ENCODE measurements around the gene NTSR1.

Gene NTSR1

DNA sequence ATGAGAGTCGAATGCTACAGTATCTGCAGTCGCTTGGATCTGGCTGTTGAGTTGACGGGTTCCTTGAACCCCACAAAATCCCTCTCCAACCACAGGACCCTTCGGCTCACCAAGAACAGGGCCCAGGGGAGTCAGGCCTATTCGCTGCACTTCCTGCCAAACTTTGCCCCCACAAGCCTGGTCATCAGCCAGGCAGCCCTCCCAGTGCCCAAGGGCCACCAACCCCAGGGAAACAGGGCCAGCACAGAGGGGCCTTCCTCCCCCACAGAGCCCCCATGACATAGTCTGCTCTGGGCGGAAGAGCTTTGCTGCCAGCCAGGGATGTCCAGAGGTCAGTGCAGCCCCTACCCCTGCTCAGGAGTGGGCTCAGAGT lies 53.1 kb downstream of the NTSR1 start:
- TF ChIP-seq, protein P1, sequence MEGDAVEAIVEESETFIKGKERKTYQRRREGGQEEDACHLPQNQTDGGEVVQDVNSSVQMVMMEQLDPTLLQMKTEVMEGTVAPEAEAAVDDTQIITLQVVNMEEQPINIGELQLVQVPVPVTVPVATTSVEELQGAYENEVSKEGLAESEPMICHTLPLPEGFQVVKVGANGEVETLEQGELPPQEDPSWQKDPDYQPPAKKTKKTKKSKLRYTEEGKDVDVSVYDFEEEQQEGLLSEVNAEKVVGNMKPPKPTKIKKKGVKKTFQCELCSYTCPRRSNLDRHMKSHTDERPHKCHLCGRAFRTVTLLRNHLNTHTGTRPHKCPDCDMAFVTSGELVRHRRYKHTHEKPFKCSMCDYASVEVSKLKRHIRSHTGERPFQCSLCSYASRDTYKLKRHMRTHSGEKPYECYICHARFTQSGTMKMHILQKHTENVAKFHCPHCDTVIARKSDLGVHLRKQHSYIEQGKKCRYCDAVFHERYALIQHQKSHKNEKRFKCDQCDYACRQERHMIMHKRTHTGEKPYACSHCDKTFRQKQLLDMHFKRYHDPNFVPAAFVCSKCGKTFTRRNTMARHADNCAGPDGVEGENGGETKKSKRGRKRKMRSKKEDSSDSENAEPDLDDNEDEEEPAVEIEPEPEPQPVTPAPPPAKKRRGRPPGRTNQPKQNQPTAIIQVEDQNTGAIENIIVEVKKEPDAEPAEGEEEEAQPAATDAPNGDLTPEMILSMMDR (IDR thresholded peaks at IDR 0.05; ENCODE audit: borderline replicate concordance, insufficient read depth, low read depth, low read length): no peak
- no peak overlapping the region for H3K4me3 ChIP-seq (ENCODE audit: low read depth, low read length)

DNA sequence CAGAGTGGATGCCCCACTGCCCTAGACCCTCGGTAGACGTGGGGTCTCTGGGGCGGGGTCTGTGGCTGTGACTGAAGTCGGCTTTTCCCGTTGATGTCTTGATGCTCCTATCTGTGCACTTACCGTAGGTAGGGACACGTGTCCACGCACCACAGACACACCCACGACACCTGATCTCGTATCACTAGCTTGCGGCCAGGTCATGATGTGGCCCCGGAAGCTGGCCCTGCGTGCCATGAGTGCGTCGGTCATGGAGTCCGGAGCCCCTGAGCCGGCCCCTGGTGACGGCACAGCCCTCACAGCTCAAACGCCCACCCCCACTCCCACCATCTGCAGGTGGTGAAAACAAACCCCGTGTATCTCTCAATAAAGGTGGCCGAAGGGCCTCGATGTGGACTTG lies 53.7 kb downstream of the NTSR1 start:
- TF ChIP-seq, protein P1 (IDR thresholded peaks at IDR 0.05; ENCODE audit: borderline replicate concordance, insufficient read depth, low read depth, low read length): no peak

DNA sequence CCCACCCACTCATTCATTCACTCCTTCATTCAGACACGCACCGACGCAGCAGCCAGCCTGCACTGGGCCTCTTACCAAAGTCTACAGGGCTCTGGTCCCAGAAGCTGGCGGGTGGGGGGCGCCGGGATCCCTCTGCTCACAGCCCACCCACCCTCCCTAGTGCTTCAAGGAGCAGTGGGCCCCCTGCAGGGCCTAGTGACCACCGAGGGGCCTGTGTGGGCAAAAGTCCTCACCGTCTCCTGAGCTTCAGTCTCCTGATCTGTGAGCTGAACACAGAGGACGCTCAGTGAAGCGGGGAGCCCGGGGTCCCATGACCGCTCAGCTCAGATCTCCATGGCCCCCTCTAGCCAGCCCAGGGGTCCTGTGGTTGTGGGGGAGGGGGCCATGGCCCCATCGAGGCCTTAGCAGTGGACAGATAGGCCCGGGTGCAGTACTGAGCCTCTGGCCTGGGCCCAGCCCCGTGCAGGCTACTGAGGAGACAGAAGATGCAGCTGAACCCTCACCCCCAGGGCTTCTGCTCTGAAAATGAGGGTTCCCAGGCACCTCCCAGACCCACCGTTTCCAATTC lies 54.2 kb downstream of the NTSR1 start:
- no peak overlapping the region for H3K4me3 ChIP-seq (ENCODE audit: low read depth, low read length)
- TF ChIP-seq, protein P1 (IDR thresholded peaks at IDR 0.05; ENCODE audit: borderline replicate concordance, insufficient read depth, low read depth, low read length): no peak

More for the DNA sequence above, 53.7 kb downstream of the NTSR1 start:
- no peak overlapping the region for H3K4me3 ChIP-seq (ENCODE audit: low read depth, low read length)

DNA sequence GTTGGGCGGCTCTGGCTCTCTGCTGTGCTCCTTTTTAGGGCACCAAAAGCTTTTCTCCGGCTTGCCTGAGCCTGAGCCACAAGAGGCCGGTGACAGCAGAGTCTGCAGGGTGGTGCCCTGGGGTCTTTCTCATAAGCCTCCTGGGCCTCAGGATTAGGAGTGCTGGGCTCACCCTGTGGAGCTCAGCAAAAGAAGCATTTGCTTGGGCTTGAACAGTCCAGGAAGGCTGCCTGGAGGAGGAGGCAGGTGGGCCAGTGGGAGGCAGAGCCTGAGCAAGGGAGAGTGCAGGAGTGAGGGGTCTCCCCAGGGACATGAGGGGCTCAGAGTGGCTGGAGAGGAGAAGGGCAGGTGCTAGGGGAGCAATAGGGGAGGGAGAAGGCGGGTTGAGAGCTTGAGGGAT lies 54.8 kb downstream of the NTSR1 start:
- no peak overlapping the region for H3K4me3 ChIP-seq (ENCODE audit: low read depth, low read length)
- TF ChIP-seq, protein P1 (IDR thresholded peaks at IDR 0.05; ENCODE audit: borderline replicate concordance, insufficient read depth, low read depth, low read length): no peak

DNA sequence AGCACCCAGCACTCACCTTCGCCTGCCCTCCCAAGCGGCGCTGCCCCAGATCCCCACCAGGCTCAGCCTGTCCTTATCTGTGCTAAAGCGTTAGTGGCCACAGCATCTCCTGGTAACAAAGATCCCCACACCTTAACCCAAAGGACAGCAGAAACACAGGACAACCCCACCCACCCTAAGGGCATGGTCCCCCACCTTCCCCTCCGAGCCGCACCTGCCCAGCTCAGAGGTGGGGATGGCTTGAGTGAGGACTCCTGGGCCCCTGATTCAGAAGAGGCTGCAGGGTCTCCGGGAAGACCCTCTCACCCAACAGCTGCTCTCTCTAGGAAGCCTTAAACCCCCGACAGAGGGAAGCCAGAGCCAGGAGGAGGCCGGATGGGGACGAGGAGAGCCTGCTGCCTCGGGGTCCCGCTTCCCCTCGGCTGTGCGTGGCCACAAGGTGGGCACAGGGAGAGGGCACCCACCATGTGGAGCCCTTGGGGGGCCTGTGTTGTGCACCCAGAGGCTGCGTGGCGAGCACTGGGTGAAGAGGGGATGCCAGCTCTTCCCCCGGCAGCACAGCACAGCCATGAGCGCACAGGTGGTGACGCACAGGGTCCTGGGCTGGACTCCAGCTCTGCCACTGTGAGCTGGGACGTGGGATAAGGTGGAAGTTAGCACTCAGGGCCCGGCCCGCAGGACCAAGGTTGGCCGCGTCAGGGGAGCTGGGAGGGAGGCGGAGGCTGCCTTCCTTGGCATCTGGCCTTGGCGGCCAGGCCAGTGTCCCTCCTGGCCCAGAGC lies 55.7 kb downstream of the NTSR1 start:
- no peak overlapping the region for H3K4me3 ChIP-seq (ENCODE audit: low read depth, low read length)
- TF ChIP-seq, protein P1 (IDR thresholded peaks at IDR 0.05; ENCODE audit: borderline replicate concordance, insufficient read depth, low read depth, low read length): no peak

DNA sequence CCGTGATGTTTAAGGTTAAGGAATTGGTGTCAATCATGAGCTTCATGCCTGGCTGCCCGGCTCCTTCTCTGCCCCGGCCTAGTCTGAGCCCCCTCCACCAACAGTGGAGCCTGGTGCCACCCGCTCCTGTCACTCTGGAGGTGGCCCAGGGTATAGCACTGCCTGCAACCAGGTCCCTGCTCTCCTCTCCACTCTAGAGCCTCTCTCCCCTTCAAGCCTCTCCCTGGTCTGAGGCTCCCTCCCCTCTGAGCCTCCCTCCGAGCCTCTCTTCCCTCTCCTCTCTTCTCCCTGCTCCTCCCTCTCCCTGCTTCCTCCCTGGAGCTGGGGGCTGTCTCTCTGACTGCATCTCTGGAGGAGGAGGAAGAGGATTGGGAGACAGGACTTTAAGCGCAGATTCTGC lies 56.4 kb downstream of the NTSR1 start:
- no peak overlapping the region for H3K4me3 ChIP-seq (ENCODE audit: low read depth, low read length)
- TF ChIP-seq, protein P1 (IDR thresholded peaks at IDR 0.05; ENCODE audit: borderline replicate concordance, insufficient read depth, low read depth, low read length): no peak
